Spinal cord (tissue), 10 donors: ENCODE measurements around the gene DALRD3. TPM values are rescaled to one million over a fixed set of nuclear protein-coding genes. Genes with fewer than 3 reads are reported as not detected.
A peak's percentile ranks its signal among the peaks of the same experiment; 100 is the strongest.

Experiments used
- DNase-seq, 6 donors: peaks; one replicate each; pipeline versions ENCODE4 v3.0.0 to v3.0.0-alpha.2; 2013 to 2015; ENCODE audit warnings: low spot score in 6 of 6, low read depth in 4 of 6
- H3K27ac ChIP-seq: one replicate; pipeline ENCODE4 v1.5.1; 2013; ENCODE audit warnings: low read depth, low read length, control low read depth
- H3K27me3 ChIP-seq: one replicate; pipeline ENCODE4 v1.6.1; 2013; ENCODE audit warnings: low read length; ENCODE audit not compliant: control insufficient read depth, insufficient read depth
- H3K36me3 ChIP-seq: one replicate; pipeline ENCODE4 v1.6.1; 2013; ENCODE audit warnings: low read length; ENCODE audit not compliant: control insufficient read depth, insufficient read depth
- H3K4me1 ChIP-seq: one replicate; pipeline ENCODE4 v1.6.1; 2013; ENCODE audit warnings: low read length; ENCODE audit not compliant: control insufficient read depth, insufficient read depth
- H3K4me3 ChIP-seq: one replicate; pipeline ENCODE4 v1.5.1; 2013; ENCODE audit warnings: low read depth, low read length, control low read depth
- H3K9me3 ChIP-seq: one replicate; pipeline ENCODE4 v1.6.1; 2013; ENCODE audit warnings: low read length; ENCODE audit not compliant: control insufficient read depth, insufficient read depth
- whole genome bisulfite sequencing: methylation state at CpG from one replicate; pipeline ENCODE4 v1.1.5; 2013; ENCODE audit warnings: missing lambda C conversion rate; ENCODE audit not compliant: insufficient coverage; 5-methylcytosine and 5-hydroxymethylcytosine counted together
- long read RNA-seq, 4 donors: transcript quantifications; one replicate each; lab custom pipeline, GENCODE V29; 2026
- polyA plus RNA-seq, 2 donors: library from polyadenylated mRNA; unstranded; fragments of 120-200 nt; gene quantifications; one replicate each; pipeline ENCODE4 v1.2.1, GENCODE V29; 2013; ENCODE audit not compliant: insufficient read length in 2 of 2
- total RNA-seq, 2 donors: library from RNA; depleted of rRNA in 1 of 2; stranded (reverse); fragments of 120-200 nt in 1 of 2; fragments of >200 nt in 1 of 2; gene quantifications; one replicate each; pipeline versions ENCODE4 v1.2.3 to v1.2.4, GENCODE V29; 2013 to 2014
- donor health status: healthy.

Gene DALRD3
- total RNA-seq (10 to 100 TPM; 35.7 to 51.3 TPM), polyA plus RNA-seq (10 to 100 TPM; 83.8 to 85.7 TPM)
- long read RNA-seq, donor 1, transcript DALRD3-202 (12 exons, 1,739 nt) = major isoform, 5 of 186 reads
- long read RNA-seq, donor 1, partial matches to known transcripts = 181 of 186 reads
- long read RNA-seq, donor 1, other reads (novel, unspliced or antisense) = 0 of 186 reads
- long read RNA-seq, donor 2, partial matches to known transcripts = 6 of 7 reads
- long read RNA-seq, donor 2, other reads (novel, unspliced or antisense) = 0 of 7 reads
- long read RNA-seq, donor 3, partial matches to known transcripts = 62 of 78 reads
- long read RNA-seq, donor 3, other reads (novel, unspliced or antisense) = 12 of 78 reads
- long read RNA-seq, donor 4, transcript DALRD3-202 (12 exons, 1,739 nt) = major isoform, 7 of 314 reads
- long read RNA-seq, donor 4, partial matches to known transcripts = 301 of 314 reads
- long read RNA-seq, donor 4, other reads (novel, unspliced or antisense) = 0 of 314 reads

GRCh38 chr3:49017971-49018706 lies at the start of gene DALRD3:
Gene DALRD3 (minus strand): TSS chr3:49018580. CDS start chr3:49018564, 16 bp downstream.
- WGBS = under 1% methylated on average over 85 of the region's 85 CpGs
- Histone ChIP-seq H3K27me3 (no peaks in the 10 kb centered on the region), H3K27ac (peak within 1 kb of the TSS; percentile 61), H3K9me3 (no peaks in the 10 kb centered on the region), H3K4me1 (peaks cover 56% of the 10 kb centered on the region), H3K4me3 (peak within 1 kb of the TSS; percentile 72), H3K36me3 (peaks cover 45% of the 10 kb centered on the region)
- peak in 4 of 6 donors; percentile 53 to 94 (median 82) for DNase-seq

DNA sequence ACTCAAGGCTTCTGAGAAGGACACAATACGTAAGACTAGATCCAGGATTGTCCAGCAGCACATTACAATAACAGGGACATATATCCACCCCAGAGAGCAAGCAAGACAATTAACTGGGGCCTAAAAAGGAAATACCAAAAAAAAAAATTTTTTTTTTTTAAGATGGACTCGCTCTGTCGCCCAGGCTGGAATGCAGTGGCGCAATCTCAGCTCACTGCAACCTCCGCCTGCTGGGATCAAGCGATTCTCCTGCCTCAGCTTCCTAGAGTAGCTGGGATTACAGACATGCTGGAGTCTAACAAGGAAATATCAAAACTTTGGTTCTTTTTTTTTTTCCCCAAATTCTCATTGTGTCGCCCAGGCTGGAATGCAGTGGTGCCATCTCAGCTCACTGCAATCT lies 39.6 kb upstream of the DALRD3 start:
- H3K27ac ChIP-seq = no peak overlapping the region

GRCh38 chr3:49057268-49057667 lies 38.9 kb upstream of the DALRD3 start:
- DNase-seq = no peak
- no peaks in the 10 kb centered on the region for H3K4me1 ChIP-seq
- H3K27me3 ChIP-seq = no peaks in the 10 kb centered on the region
- H3K27ac ChIP-seq = no peak overlapping the region
- peaks cover 63% of the 10 kb centered on the region for H3K36me3 ChIP-seq
- H3K4me3 ChIP-seq = no peak overlapping the region
- H3K9me3 ChIP-seq = no peaks in the 10 kb centered on the region
- 95% methylated on average over 10 of the region's 10 CpGs for whole genome bisulfite sequencing

More for the DNA sequence above, 39.6 kb upstream of the DALRD3 start:
- 97% methylated on average over 5 of the region's 7 CpGs for WGBS
- H3K9me3 ChIP-seq = no peaks in the 10 kb centered on the region
- H3K4me3 ChIP-seq = no peak overlapping the region
- H3K36me3 ChIP-seq = peaks cover 61% of the 10 kb centered on the region
- no peaks in the 10 kb centered on the region for H3K4me1 ChIP-seq
- no peaks in the 10 kb centered on the region for H3K27me3 ChIP-seq
- DNase-seq = no peak

DNA sequence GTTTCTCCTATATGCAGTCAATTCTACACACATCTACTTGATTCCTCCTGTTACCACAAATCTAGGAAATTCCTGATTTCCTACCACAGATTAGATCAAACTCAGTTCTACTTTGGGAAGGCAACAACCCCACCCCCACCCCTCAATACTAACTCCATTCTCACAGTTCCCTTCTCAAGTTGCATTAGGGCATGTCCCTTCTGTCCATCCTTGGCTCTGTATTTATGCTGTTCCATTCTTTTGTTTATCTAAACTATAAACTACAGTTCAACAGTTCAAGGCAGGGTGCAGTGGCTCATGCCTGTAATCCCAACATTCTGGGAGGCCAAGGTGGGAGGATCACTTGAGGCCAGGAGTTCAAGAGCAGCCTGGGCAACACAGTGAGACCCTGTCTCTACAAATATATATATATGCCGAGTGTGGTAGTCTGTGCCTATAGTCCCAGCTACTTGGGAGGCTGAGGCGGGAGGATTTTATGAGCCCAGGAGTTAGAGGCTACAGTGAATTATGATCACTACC lies 36.0 kb upstream of the DALRD3 start:
- WGBS = no CpG with 5 or more reads among the region's 2 CpGs
- DNase-seq = no peak
- Histone ChIP-seq H3K27me3 (no peaks in the 10 kb centered on the region), H3K27ac (no peak overlapping the region), H3K36me3 (peaks cover 59% of the 10 kb centered on the region), H3K9me3 (no peaks in the 10 kb centered on the region), H3K4me1 (no peaks in the 10 kb centered on the region), H3K4me3 (no peak overlapping the region)

GRCh38 chr3:49053543-49053942 lies 35.2 kb upstream of the DALRD3 start:
- no CpG with 5 or more reads among the region's 1 CpG for WGBS
- Histone ChIP-seq H3K4me1 (no peaks in the 10 kb centered on the region), H3K9me3 (no peaks in the 10 kb centered on the region), H3K4me3 (no peak overlapping the region), H3K36me3 (peaks cover 61% of the 10 kb centered on the region), H3K27me3 (no peaks in the 10 kb centered on the region), H3K27ac (no peak overlapping the region)
- no peak for DNase-seq

DNA sequence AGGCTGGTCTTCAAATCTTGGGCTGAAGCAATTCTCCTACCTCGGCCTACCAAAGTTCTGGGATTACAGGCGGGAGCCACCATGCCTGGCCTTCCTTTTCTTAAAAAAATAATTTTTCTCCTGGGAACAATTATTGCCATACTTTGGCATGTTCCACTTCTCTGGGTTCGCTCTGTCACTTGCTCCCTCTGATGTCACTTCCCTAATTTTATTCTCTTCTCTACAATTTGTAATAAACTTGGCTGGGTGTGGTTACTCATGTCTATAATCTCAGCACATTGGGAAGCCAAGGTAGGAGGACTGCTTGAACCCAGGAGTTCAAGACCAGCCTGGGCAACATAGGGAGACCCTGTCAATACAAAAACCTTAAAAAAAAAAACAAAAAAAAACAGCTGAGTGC lies 16.9 kb upstream of the DALRD3 start:
- 100% methylated on average over 2 of the region's 3 CpGs for WGBS
- peaks cover 76% of the 10 kb centered on the region for H3K36me3 ChIP-seq

GRCh38 chr3:49034650-49035049 lies 16.3 kb upstream of the DALRD3 start:
- Histone ChIP-seq H3K27me3 (no peaks in the 10 kb centered on the region), H3K27ac (no peak overlapping the region), H3K4me3 (no peak overlapping the region), H3K9me3 (no peaks in the 10 kb centered on the region), H3K4me1 (no peaks in the 10 kb centered on the region), H3K36me3 (peaks cover 74% of the 10 kb centered on the region)
- DNase-seq = no peak
- 86% methylated on average over 1 of the region's 2 CpGs for whole genome bisulfite sequencing

More for the DNA sequence above, 16.9 kb upstream of the DALRD3 start:
- Histone ChIP-seq H3K4me3 (no peak overlapping the region), H3K27me3 (no peaks in the 10 kb centered on the region), H3K4me1 (no peaks in the 10 kb centered on the region), H3K9me3 (no peaks in the 10 kb centered on the region), H3K27ac (no peak overlapping the region)
- no peak for DNase-seq

- Histone ChIP-seq H3K4me3 (no peak overlapping the region), H3K9me3 (no peaks in the 10 kb centered on the region), H3K36me3 (peaks cover 57% of the 10 kb centered on the region), H3K27me3 (no peaks in the 10 kb centered on the region), H3K27ac (no peak overlapping the region), H3K4me1 (peaks cover 14% of the 10 kb centered on the region)
- WGBS = 97% methylated on average over 5 of the region's 6 CpGs
- no peak for DNase-seq
Observed at GRCh38 chr3:49032646-49033304, 14.4 kb upstream of the DALRD3 start.

DNA sequence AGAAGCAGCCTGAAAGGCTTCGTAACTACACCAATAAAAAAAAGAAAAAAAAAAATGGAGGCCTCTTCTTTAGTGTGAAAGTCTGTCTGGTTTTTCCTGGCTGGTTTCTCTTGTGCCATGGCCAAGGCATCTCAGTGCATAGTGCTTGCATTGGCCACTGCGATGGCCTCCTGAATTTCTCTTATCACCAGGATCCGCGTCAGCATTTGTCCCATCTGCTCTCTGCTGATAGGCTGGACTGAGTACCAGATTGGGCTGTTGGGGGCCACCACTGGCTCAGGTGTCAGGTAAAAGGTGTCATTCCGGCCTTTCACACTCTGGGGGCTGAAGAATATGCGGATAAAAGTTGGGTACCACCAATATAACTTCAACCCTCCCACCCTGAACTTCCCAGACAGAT lies 11.9 kb upstream of the DALRD3 start:
- H3K27ac ChIP-seq = no peak overlapping the region
- peak in 1 of 6 donors; percentile 5 for DNase-seq

More for the DNA sequence above, 11.9 kb upstream of the DALRD3 start:
- Histone ChIP-seq H3K36me3 (peaks cover 63% of the 10 kb centered on the region), H3K9me3 (no peaks in the 10 kb centered on the region), H3K27me3 (no peaks in the 10 kb centered on the region), H3K4me3 (no peak overlapping the region), H3K4me1 (peaks cover 17% of the 10 kb centered on the region)
- WGBS = 97% methylated on average over 5 of the region's 6 CpGs
